ENCODE data around the gene NFAM1.

Gene NFAM1

DNA sequence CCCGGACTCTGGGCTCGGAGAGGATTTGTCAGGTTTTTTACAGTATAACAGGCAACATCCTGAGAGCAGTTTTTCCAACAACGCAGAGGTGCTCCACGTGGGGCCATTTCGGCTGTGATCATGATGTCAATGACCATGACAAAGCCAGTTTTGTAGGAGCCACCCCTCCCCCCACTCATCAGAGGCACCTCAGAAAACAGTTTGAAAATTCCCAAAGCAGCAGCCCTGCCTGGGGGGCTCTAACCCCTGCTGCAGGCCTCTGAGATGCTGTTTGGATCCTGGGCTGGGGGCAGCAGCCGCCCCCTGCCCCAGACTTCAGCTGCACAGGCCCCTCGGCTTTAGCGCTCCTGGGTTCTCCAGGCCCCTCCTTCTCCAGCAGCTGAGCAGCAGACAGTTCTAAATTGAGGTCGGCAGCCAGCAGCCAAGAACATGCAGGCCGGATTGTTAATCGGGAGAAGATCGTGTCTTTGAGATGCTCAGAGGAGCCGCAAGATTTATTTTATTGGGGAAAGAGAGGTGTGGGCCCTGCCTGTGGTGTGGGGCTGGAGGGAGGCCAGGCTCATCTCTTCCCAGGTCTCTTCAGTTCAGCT, 19.4 kb downstream of the NFAM1 start:
- DNase-seq = no peak

GRCh38 chr22:42410708-42411107, 21.5 kb downstream of the NFAM1 start:
- peak; percentile 69 for DNase-seq

- DNase-seq = no peak
These were observed 23.2 kb downstream of the NFAM1 start for GRCh38 chr22:42408810-42409529.

DNA sequence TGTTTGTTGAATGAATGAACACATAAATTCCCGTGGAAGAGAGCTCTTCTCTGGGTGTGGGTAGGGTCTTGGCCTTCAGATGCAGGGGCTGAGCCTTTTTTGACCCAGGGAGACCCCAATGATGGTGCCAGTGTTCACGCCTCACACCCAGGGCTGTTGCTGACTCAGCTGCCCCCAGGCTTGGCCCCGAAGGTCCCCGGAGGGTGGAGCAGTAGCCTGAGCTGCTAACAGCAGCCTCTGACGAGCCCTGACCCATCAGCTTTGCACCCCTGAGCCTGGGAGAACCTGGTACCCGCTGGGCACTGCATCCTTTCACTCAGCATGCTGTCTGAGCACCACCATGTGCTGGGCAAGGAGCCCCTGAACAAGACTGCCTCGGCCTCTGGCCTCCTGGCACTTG, 23.9 kb downstream of the NFAM1 start:
- DNase-seq = no peak

DNA sequence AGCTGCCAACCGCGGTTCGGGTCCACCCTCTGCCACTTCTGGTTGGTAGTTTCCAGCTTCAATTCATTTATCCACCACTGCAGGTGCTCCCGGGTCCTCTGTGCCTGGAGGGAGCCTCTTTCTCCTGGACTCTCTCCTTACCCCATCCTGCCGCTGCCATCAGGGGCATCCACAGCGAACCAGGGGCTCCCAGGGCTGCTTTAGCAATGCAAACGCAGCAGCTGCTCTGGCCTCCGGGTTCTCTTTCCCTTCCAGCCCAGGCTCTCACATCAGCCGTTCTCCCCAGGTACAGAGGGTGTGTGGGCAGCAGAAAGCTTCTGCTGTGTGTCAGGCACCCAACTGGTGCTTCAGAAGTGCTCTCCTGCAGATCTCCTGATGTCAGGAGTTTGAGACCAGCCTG, 27.9 kb downstream of the NFAM1 start:
- no peak for DNase-seq

DNA sequence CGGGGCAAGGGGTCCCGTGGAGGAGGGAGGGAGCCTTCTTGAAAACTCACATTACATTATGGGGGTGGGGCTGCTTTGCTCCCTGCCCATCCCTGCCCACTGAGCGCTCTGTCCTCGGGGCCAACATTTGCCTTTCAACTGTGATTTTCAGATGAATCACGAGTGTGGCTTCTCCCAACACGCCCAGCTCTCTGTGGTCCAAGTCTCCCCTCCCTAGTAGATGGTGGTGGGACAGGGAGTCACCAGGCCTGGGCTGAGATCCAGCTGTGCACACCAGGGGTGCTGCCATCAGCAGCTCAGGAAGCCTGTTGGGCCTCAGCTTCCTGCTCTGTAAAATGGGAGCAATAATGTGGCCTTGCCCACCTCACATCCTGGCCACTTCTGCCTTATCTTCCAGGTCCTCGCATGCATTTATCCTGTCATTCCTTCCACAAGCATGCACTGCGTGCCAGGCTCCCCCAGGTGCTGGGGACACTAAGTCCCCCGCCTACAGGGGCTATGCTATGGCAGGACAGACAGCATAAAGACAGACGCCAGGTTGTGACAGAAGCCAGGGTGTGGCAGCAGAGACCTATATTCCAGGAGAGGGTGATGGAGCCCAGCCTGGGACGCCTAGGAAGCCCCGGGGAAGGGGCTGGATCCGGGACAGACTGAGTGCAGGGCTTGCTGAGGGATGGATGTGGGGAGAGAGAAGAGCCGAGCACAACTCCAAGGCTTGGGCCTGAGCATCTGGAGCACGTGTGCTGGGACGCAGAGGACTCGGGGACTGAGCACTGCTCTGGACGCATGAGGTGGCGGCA, 30.5 kb downstream of the NFAM1 start:
- DNase-seq = no peak

DNA sequence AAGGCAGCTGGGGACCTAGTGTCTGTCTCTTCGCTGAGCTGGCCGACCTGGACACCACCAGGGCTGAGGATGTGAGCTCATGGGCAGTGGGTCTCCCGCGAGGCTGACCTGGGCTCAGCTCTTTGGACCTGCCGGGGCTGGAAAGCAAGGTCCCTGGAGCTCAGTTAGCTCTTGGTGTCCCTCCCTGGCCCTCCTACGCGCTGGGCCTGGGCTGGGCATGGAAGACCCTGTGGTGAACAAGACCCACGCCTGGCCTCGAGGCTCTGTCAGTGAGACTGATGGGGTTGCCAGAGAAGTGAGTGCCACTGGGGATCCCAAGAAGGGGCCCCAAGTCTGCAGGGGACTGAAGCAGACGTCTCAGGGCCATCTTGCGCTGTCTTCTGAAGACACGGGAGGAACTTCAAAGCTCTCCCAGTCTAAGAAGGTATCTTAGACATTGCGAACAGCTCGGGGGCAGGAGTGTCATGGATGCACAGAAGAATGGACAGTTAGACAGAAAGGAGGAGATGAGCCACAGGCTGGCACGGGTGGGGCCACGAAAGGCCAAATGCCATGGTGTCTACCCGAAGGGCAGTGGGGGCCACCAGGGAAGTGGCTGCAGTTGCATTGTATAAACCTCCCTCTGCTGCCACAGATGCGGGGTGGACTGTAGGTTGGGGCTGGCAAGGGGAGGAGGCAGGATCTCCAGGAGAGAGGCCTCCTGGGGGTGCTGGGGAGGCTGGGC, 31.2 kb downstream of the NFAM1 start:
- DNase-seq = no peak

DNA sequence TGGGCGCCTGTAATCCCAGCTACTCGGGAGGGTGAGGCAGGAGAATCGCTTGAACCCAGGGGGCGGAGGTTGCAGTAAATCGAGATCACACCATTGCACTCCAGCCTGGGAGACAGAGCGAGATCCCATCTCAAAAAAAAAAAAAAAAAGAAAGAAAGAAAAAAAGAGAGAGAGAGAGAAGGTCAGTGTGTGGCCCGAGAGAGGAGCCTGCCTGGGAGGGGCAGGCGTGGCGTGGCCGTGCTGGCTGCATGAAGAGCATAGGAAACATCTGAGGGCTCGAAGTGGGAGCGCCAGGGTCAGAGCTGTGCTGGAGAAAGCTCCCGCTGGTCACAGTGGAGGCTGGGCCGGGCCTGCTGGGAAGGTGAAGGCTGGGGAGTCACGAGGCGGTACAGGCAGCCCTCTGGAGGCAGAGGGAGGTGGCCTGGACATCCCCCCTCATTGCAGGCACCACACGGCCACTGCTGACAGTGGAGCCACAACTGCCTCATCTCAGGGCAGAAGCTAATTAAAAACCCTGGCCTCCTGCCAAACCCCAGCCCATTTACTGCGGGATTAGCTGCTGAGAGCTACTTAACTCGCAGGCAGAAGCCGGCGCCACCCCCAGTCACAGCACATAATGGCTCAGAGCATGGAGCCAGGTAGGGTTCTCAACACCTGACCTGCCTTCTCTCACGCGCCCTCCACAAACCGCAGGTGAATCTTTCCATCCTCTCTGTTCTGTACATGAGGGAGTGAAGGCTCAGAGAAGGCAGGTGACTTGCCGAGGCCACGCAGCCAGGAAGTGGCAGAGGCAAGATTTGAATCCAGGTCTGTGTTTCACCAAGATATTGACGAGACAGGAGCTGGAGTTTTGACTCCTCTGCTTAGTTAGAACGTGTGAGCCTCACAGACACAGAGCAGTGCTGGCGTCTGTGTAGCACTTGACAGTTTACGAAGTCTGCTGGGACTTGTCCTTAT, 32.6 kb downstream of the NFAM1 start:
- peak; percentile 97 for DNase-seq

- DNase-seq = peak; percentile 55
These were observed 34.6 kb downstream of the NFAM1 start for GRCh38 chr22:42397332-42398249.

GRCh38 chr22:42396621-42397331, 35.4 kb downstream of the NFAM1 start:
- DNase-seq = peak; percentile 91

- DNase-seq = peak; percentile 77
These were observed 43.1 kb downstream of the NFAM1 start for GRCh38 chr22:42389143-42389542.

GRCh38 chr22:42388130-42388797, 43.9 kb downstream of the NFAM1 start:
- peak; percentile 98 for DNase-seq

DNA sequence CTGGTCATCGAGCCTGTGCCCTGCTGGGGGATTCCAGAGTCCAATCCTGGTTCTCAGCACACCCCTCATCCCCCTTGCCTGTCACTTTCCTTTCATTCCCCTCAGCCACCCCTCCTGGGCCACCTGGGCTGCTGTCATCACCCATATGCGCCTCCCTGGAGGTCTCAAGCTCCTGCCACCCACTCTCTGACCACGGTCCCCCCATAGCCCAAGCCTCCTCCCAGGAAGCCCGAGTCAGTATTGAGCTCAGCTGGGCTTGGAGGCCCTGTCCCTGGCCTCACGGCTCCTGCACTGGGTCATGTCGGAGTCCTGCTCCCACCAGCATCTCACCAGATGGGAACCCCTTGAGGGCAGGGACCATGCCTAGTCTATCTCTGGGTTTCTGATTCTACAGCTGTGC, 44.6 kb downstream of the NFAM1 start:
- no peak for DNase-seq

GRCh38 chr22:42385696-42386095, 46.5 kb downstream of the NFAM1 start:
- peak; percentile 95 for DNase-seq

- DNase-seq = no peak
These were observed 47.7 kb downstream of the NFAM1 start for GRCh38 chr22:42384506-42384905.

DNA sequence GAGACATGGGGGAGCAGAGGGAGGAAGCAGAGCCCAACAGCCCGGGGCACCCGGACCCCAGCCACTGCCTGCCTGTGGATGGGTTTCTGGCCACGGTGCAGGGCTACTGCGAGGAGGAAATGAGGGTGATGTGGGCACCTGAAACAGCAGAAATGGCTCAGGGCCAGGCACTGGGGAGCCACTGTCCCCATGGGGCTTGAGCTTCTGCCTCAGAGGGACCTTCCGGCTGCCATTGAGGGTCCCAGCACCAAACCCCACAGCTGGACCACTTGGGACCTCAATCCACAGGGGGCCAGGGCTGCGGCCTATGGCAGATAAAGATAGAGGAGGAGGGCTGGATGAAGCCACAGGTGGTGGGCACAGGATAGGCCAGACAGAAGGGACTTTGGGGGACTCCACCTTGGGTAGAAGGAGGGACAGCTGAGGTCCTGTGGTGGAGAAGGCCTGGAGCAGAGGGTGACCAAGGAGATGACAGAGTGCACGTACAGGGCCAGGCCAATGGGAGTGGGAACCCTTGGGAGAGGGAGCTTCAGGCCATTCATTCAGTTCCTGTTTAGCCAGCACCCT, 48.3 kb downstream of the NFAM1 start:
- DNase-seq = no peak

DNA sequence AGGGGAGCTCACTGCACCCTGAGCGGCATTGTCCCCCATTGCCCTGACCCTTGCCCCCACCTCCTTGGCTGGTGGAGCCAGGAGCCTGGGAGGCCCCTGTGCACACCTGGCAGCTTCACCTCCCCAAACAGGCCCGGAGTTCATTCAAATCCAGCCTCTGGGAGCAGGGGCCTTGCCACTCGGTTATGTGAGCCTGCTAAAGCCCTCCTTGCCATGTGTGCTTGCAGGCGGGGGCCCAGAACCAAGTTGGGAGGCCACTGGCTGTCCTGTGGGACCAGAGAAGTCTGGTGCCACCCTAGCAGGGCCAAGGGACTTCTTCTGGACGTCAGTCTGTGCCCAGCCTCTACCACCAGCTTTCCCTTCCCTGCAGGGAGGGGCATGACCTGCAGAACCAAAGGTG, 48.9 kb downstream of the NFAM1 start:
- no peak for DNase-seq

- no peak for DNase-seq
These were observed 51.2 kb downstream of the NFAM1 start for GRCh38 chr22:42380769-42381551.

All from NCI-H2171 treated with DMSO at 0.1 percent for 48 hours (cell line).